OCI-LY3 (cell line): ENCODE data around the gene GDI1.
A peak's percentile ranks its signal among the peaks of the same experiment; 100 is the strongest.

Experiments
- H2AFZ ChIP-seq: fragments of 200-600, 300-600 bp; shearing (Covaris generic); 2 replicates; pipeline ENCODE4 v1.6.0; 2014; ENCODE audit warnings: antibody characterized with exemption, low read depth, low read length
- H3K27ac ChIP-seq: fragments of 200-600, 300-600 bp; sonication (generic); 2 replicates; pipeline ENCODE4 v1.5.1; 2014; ENCODE audit warnings: mild to moderate bottlenecking, low read length, moderate library complexity, mixed read lengths
- H3K27me3 ChIP-seq: fragments of 200-600, 300-600 bp; sonication (generic); 2 replicates; pipeline ENCODE4 v1.6.1; 2014; ENCODE audit warnings: low read depth, low read length, mixed read lengths
- H3K36me3 ChIP-seq: fragments of 200-600, 300-600 bp; sonication (generic); replicated peaks from 2 replicates; pipeline ENCODE3; 2014; ENCODE audit warnings: low read depth, low read length, mixed read lengths
- H3K4me1 ChIP-seq: fragments of 300-600, 200-600 bp; sonication (generic); 2 replicates; pipeline ENCODE4 v1.6.1; 2014; ENCODE audit warnings: low read length, mixed read lengths
- H3K4me2 ChIP-seq: fragments of 200-600, 300-600 bp; sonication (generic); 2 replicates; pipeline ENCODE4 v1.6.1; 2014; ENCODE audit warnings: low read length, mixed read lengths
- H3K4me3 ChIP-seq: fragments of 300-600, 200-600 bp; sonication (generic); 2 replicates; pipeline ENCODE4 v1.5.1; 2014; ENCODE audit warnings: antibody characterized with exemption, mild to moderate bottlenecking, low read length, moderate library complexity
- H3K79me2 ChIP-seq: fragments of 300-600, 200-600 bp; shearing (Covaris generic); 2 replicates; pipeline ENCODE4 v1.6.1; 2014; ENCODE audit warnings: mild to moderate bottlenecking, low read length, mixed read lengths
- H3K9ac ChIP-seq: fragments of 300-600, 200-600 bp; shearing (Covaris generic); 2 replicates; pipeline ENCODE4 v1.6.0; 2014; ENCODE audit warnings: mild to moderate bottlenecking, low read length, moderate library complexity
- H3K9me3 ChIP-seq: fragments of 200-600, 300-600 bp; shearing (Covaris generic); 2 replicates; pipeline ENCODE4 v1.6.1; 2014; ENCODE audit warnings: low read length, mixed read lengths; ENCODE audit not compliant: insufficient read depth
- H4K20me1 ChIP-seq: fragments of 200-600, 300-600 bp; sonication (generic); 2 replicates; pipeline ENCODE4 v1.6.1; 2016; ENCODE audit warnings: low read length, mixed read lengths; ENCODE audit not compliant: insufficient read depth
- CTCF ChIP-seq: fragments of 200-600, 300-600 bp; sonication (generic); IDR thresholded peaks from 2 replicates; pipeline ENCODE4 v1.5.1; 2014; ENCODE audit warnings: antibody characterized with exemption, low read length, low read depth
- EZH2phosphoT487 ChIP-seq: fragments of 200-600 bp; shearing (Covaris generic); IDR thresholded peaks from 2 replicates; pipeline ENCODE4 v1.6.1; 2018; ENCODE audit warnings: antibody characterized with exemption, mixed run types, low read depth

GDI1 gene

GRCh38 chrX:154472685-154473632 lies 36.0 kb downstream of the GDI1 start:
- no peaks in the 10 kb centered on the region for H3K79me2 ChIP-seq
- H3K9me3 ChIP-seq: no peaks in the 10 kb centered on the region
- peaks cover 3% of the 10 kb centered on the region; the same call in 1 of the 2 replicates for H3K4me1 ChIP-seq
- H3K27ac ChIP-seq: no peak overlapping the region
- H3K27me3 ChIP-seq: no peaks in the 10 kb centered on the region
- no peak overlapping the region for H3K9ac ChIP-seq
- H4K20me1 ChIP-seq: no peaks in the 10 kb centered on the region
- TF ChIP-seq EZH2phosphoT487 (no peak), CTCF (no peak)
- H3K36me3 ChIP-seq: peaks cover 3% of the 10 kb centered on the region
- H2AFZ ChIP-seq: no peak overlapping the region
- H3K4me3 ChIP-seq: no peak overlapping the region
- H3K4me2 ChIP-seq: no peak overlapping the region

DNA sequence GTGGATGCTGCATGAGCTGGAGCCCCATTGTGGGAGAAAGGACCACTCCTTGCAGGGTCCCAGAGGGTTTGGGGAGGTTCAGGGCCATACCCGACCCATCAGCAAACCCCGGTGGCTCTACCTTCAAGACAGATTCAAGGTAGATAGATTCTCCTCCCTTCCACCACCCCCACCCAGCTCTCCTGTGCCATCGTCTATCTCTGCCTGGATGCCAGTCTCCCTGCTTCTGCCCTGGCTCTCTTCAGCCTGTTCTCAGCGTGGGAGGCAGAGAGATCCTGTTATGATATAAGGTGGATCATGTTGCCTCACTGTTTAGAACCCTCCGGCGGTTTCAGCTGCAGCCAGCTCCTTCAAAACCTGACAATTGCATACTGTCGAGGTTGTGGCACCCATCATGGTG lies 36.7 kb downstream of the GDI1 start:
- Histone ChIP-seq H3K9me3 (no peaks in the 10 kb centered on the region), H2AFZ (no peak overlapping the region), H3K27ac (no peak overlapping the region), H3K36me3 (peaks cover 3% of the 10 kb centered on the region), H3K27me3 (no peaks in the 10 kb centered on the region), H3K79me2 (0 out of 2 replicates have a peak, but pooled peaks cover 2% of the 10 kb centered on the region), H3K4me3 (no peak overlapping the region), H3K4me1 (peaks cover 3% of the 10 kb centered on the region; the same call in 1 of the 2 replicates), H4K20me1 (no peaks in the 10 kb centered on the region), H3K4me2 (no peak overlapping the region), H3K9ac (no peak overlapping the region)
- no peak for TF ChIP-seq EZH2phosphoT487
- no peak for TF ChIP-seq CTCF

DNA sequence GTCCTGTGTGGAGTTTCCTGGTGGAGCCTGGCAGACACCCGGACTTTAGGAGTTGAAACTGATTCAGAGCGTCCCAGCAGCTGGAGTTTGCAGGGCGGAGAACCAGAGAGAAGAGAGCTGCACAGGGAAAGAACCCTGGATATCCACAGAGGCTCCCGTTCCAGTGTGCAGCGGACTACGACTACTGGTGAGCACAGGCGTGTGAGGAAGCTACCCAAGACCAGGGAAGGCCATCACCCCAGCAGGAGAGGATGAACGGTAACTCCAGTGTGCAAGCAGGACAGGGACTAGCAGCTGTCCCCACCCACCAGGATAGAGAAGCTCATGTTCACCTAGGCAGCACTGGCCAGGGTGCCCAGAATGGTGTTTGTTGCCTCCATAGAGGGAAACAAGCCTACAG lies 39.9 kb downstream of the GDI1 start:
- Histone ChIP-seq H3K27ac (no peak overlapping the region), H3K4me2 (no peak overlapping the region), H2AFZ (no peak overlapping the region), H3K4me3 (no peak overlapping the region), H3K36me3 (peaks cover 3% of the 10 kb centered on the region), H3K9me3 (no peaks in the 10 kb centered on the region), H3K4me1 (peaks cover 18% of the 10 kb centered on the region), H3K9ac (no peak overlapping the region), H3K79me2 (0 out of 2 replicates have a peak, but pooled peaks cover 2% of the 10 kb centered on the region), H4K20me1 (no peaks in the 10 kb centered on the region), H3K27me3 (no peaks in the 10 kb centered on the region)
- TF ChIP-seq EZH2phosphoT487 (no peak), CTCF (no peak)

- H4K20me1 ChIP-seq: no peaks in the 10 kb centered on the region
- no peaks in the 10 kb centered on the region for H3K9me3 ChIP-seq
- peaks cover 24% of the 10 kb centered on the region for H3K4me1 ChIP-seq
- no peaks in the 10 kb centered on the region for H3K27me3 ChIP-seq
- no peak overlapping the region for H2AFZ ChIP-seq
- peak overlapping the region; percentile 99 for H3K4me2 ChIP-seq
- H3K4me3 ChIP-seq: peak overlapping the region; percentile 95
- 0 out of 2 replicates have a peak, but pooled peaks cover 2% of the 10 kb centered on the region for H3K79me2 ChIP-seq
- H3K9ac ChIP-seq: peak overlapping the region; percentile 83
- H3K36me3 ChIP-seq: peaks cover 3% of the 10 kb centered on the region
- H3K27ac ChIP-seq: no peak overlapping the region
- TF ChIP-seq EZH2phosphoT487 (no peak), CTCF (no peak)
Measured at GRCh38 chrX:154477891-154478477, 41.0 kb downstream of the GDI1 start.
